SK-N-SH (cell line): Measurements from ENCODE around the gene IGF2BP3. TPM values are rescaled to one million over a fixed set of nuclear protein-coding genes. Genes with fewer than 3 reads are reported as not detected.

Experiments
- CTCF ChIA-PET: fragments of 300-600, 350-600 bp; formaldehyde crosslinking; extraction: SDS; loops from one replicate; lab custom pipeline; 2021; lab: Yijun Ruan, JAX
- POLR2A ChIA-PET: fragments of 350-600 bp; sonication (Branson Sonifier 250); formaldehyde crosslinking; extraction: SDS; loops from one replicate; lab custom pipeline; 2020; ENCODE audit warnings: antibody characterized with exemption, inconsistent platforms; lab: Yijun Ruan, JAX
- DNase-seq: peaks from one replicate; pipeline ENCODE4 v3.0.0; 2012
- H2AFZ ChIP-seq: fragments of 200-600 bp; sonication (generic); 2 replicates; pipeline ENCODE4 v1.8.1; 2016; ENCODE audit warnings: antibody characterized with exemption, mild to moderate bottlenecking, low read depth
- H3F3A ChIP-seq: fragments of 200-600 bp; sonication (generic); replicated peaks from 2 replicates; pipeline ENCODE3; 2016; ENCODE audit warnings: antibody characterized with exemption, mild to moderate bottlenecking; ENCODE audit not compliant: insufficient read depth
- H3K27ac ChIP-seq, 2 experiments: fragments of 200-500 bp in 1 of 2; fragments of 200-600 bp in 1 of 2; sonication (Bioruptor generic) in 1 of 2; sonication (generic), shearing (Covaris generic) in 1 of 2; 2 replicates each; pipeline versions ENCODE4 v1.5.1 to v1.6.1; 2014 to 2016; ENCODE audit warnings: low read depth in 2 of 2, inconsistent platforms in 1 of 2, low read length in 1 of 2, mild to moderate bottlenecking in 1 of 2, mixed read lengths in 1 of 2
- H3K27me3 ChIP-seq: fragments of 200-600 bp; sonication (generic), shearing (Covaris generic); 2 replicates; pipeline ENCODE4 v1.6.1; 2016; ENCODE audit warnings: mixed run types; ENCODE audit not compliant: insufficient read depth
- H3K36me3 ChIP-seq, 2 experiments: fragments of 200-500 bp in 1 of 2; fragments of 200-600 bp in 1 of 2; sonication (Bioruptor generic) in 1 of 2; sonication (generic) in 1 of 2; replicated peaks in 1 of 2; 2 replicates each; pipeline versions ENCODE3 to v1.5.1; 2014 to 2016; ENCODE audit warnings: low read length in 1 of 2, mild to moderate bottlenecking in 1 of 2; ENCODE audit not compliant: insufficient read depth in 2 of 2, control insufficient read depth in 1 of 2
- H3K4me1 ChIP-seq, 2 experiments: fragments of 200-500 bp in 1 of 2; fragments of 200-600 bp in 1 of 2; sonication (Bioruptor generic) in 1 of 2; sonication (generic), shearing (Covaris generic) in 1 of 2; 2 replicates each; pipeline versions ENCODE4 v1.5.1 to v1.6.1; 2014 to 2016; ENCODE audit warnings: low read depth in 1 of 2, low read length in 1 of 2, mixed run types in 1 of 2; ENCODE audit not compliant: insufficient read depth in 2 of 2, control insufficient read depth in 1 of 2
- H3K4me2 ChIP-seq: fragments of 200-600 bp; sonication (generic), shearing (Covaris generic); 2 replicates; pipeline ENCODE4 v1.6.1; 2017; ENCODE audit warnings: mixed run types
- H3K4me3 ChIP-seq, 2 experiments: fragments of 200-500 bp in 1 of 2; fragments of 200-600 bp in 1 of 2; sonication (Bioruptor generic) in 1 of 2; sonication (generic), shearing (Covaris generic) in 1 of 2; 2 replicates each; pipeline versions ENCODE4 v1.5.1 to v1.8.1; 2014 to 2016; ENCODE audit warnings: low read depth in 2 of 2, inconsistent platforms in 1 of 2, low read length in 1 of 2, mild to moderate bottlenecking in 1 of 2, mixed read lengths in 1 of 2, moderate library complexity in 1 of 2
- H3K79me2 ChIP-seq: fragments of 200-600 bp; sonication (generic); 2 replicates; pipeline ENCODE4 v1.8.1; 2017; ENCODE audit warnings: mild to moderate bottlenecking; ENCODE audit not compliant: insufficient read depth
- H3K9ac ChIP-seq: fragments of 200-600 bp; sonication (generic); 2 replicates; pipeline ENCODE4 v1.6.1; 2017; ENCODE audit warnings: mixed run types
- H3K9me2 ChIP-seq: fragments of 200-600 bp; sonication (generic); 2 replicates; pipeline ENCODE4 v1.6.1; 2017; ENCODE audit warnings: mixed run types
- H3K9me3 ChIP-seq: fragments of 200-600 bp; sonication (generic); 2 replicates; pipeline ENCODE4 v1.6.1; 2017; ENCODE audit warnings: mixed run types, mild to moderate bottlenecking, moderate library complexity
- H4K20me1 ChIP-seq: fragments of 200-600 bp; sonication (generic); 2 replicates; pipeline ENCODE4 v1.6.1; 2017; ENCODE audit warnings: mild to moderate bottlenecking, mixed run types; ENCODE audit not compliant: insufficient read depth
- CTCF ChIP-seq: fragments of 200-600 bp; sonication (generic); IDR thresholded peaks from 2 replicates; pipeline ENCODE4 v1.6.1; 2017; ENCODE audit warnings: antibody characterized with exemption, mild to moderate bottlenecking, moderate library complexity
- EZH2phosphoT487 ChIP-seq: fragments of 200-600 bp; sonication (generic); IDR thresholded peaks from 2 replicates; pipeline ENCODE4 v1.6.1; 2017; ENCODE audit warnings: low read depth, mixed run types, mild to moderate bottlenecking, antibody characterized with exemption, moderate library complexity, borderline replicate concordance
- FOSL2 ChIP-seq: IDR thresholded peaks from 2 replicates; pipeline ENCODE4 v1.4.0; 2012; ENCODE audit warnings: low read depth, mild to moderate bottlenecking, moderate library complexity, borderline replicate concordance
- FOXM1 ChIP-seq: IDR thresholded peaks from 2 replicates; pipeline ENCODE4 v1.4.0; 2012; ENCODE audit warnings: low read depth, mild to moderate bottlenecking
- IRF3 ChIP-seq: fragments of 150-350 bp; IDR thresholded peaks from 2 replicates; pipeline ENCODE4 v1.6.1; 2016; ENCODE audit warnings: mild to moderate bottlenecking, low read depth, low read length
- MAX ChIP-seq: IDR thresholded peaks from 2 replicates; pipeline ENCODE4 v1.4.0; 2012; ENCODE audit warnings: low read depth
- MEF2A ChIP-seq: IDR thresholded peaks from 2 replicates; pipeline ENCODE4 v1.4.0; 2012; ENCODE audit warnings: low read depth, borderline replicate concordance
- NFIC ChIP-seq: IDR thresholded peaks from 2 replicates; pipeline ENCODE4 v1.4.0; 2012; ENCODE audit warnings: borderline replicate concordance
- NRF1 ChIP-seq: IDR thresholded peaks from 2 replicates; pipeline ENCODE4 v1.6.1; 2012; ENCODE audit warnings: low read depth, mild to moderate bottlenecking, low read length
- POLR2AphosphoS5 ChIP-seq: IDR thresholded peaks from 2 replicates; pipeline ENCODE4 v1.6.1; 2012; ENCODE audit warnings: low read depth, low read length
- RXRA ChIP-seq: IDR thresholded peaks from 2 replicates; pipeline ENCODE4 v1.4.0; 2012; ENCODE audit warnings: low read depth, mild to moderate bottlenecking, borderline replicate concordance
- SIN3A ChIP-seq: IDR thresholded peaks from 2 replicates; pipeline ENCODE4 v1.6.1; 2012; ENCODE audit warnings: low read depth, mild to moderate bottlenecking, low read length, moderate library complexity, borderline replicate concordance
- TEAD4 ChIP-seq: IDR thresholded peaks from 2 replicates; pipeline ENCODE4 v1.4.0; 2012; ENCODE audit warnings: mild to moderate bottlenecking, borderline replicate concordance; ENCODE audit not compliant: insufficient read depth
- USF2 ChIP-seq: fragments of 150-350 bp; IDR thresholded peaks from 2 replicates; pipeline ENCODE4 v1.6.1; 2017; ENCODE audit warnings: antibody characterized with exemption, low read length, low read depth, borderline replicate concordance
- WGBS: methylation state at CpG from one replicate; pipeline ENCODE4 v1.1.6; 2017; ENCODE audit warnings: low lambda C conversion rate; 5-methylcytosine and 5-hydroxymethylcytosine counted together
- polyA plus RNA-seq, 3 experiments: library from polyadenylated mRNA; depleted of rRNA; stranded (reverse); fragments of >200 nt; gene quantifications; 2 replicates each; pipeline ENCODE4 v1.2.3, GENCODE V29; 2012

The IGF2BP3 gene
- polyA plus RNA-seq, 1 of the 3 experiments (the other 2 are of a cell fraction) = 34.4 TPM

- TF ChIP-seq IRF3 (no peak), POLR2AphosphoS5 (no peak), SIN3A (no peak)
Observed at GRCh38 chr7:23267357-23267756, 202.9 kb downstream of the IGF2BP3 start (continued).

GRCh38 chr7:23266918-23267317 is 203.4 kb downstream of the IGF2BP3 start:
- ChIA-PET POLR2A (no interaction called here), CTCF (interaction anchor here (1.4 to 23.9 kb wide), 3 partner anchors 11 to 280 kb away, joined by 4 to 359 read pairs (median 107); partner anchors contain the start of gene NUP42)
- H2AFZ ChIP-seq = no peak overlapping the region
- no peaks in the 10 kb centered on the region for H3K9me2 ChIP-seq
- no peak overlapping the region for H3K9ac ChIP-seq
- H3K4me3 ChIP-seq = no peak overlapping the region
- no peaks in the 10 kb centered on the region for H3K36me3 ChIP-seq
- peaks cover 5% of the 10 kb centered on the region for H3F3A ChIP-seq
- H3K27me3 ChIP-seq = no peaks in the 10 kb centered on the region
- no peaks in the 10 kb centered on the region for H4K20me1 ChIP-seq
- no peak overlapping the region for H3K4me2 ChIP-seq
- DNase-seq = no peak
- 67% methylated on average over 2 of the region's 2 CpGs for WGBS
- H3K9me3 ChIP-seq = no peaks in the 10 kb centered on the region
- H3K79me2 ChIP-seq = no peaks in the 10 kb centered on the region
- no peaks in the 10 kb centered on the region; a peak in 1 of 4 replicates for H3K4me1 ChIP-seq
- no peak for TF ChIP-seq RXRA
- no peak for TF ChIP-seq MEF2A
- TF ChIP-seq FOSL2 = no peak
- H3K27ac ChIP-seq = no peak overlapping the region

- WGBS = 81% methylated on average over 7 of the region's 7 CpGs
- Histone ChIP-seq H3K4me1 (no peaks in the 10 kb centered on the region; a peak in 1 of 4 replicates), H3K27ac (no peak overlapping the region), H3K4me3 (no peak overlapping the region), H2AFZ (no peak overlapping the region), H3K9ac (no peak overlapping the region), H3K9me2 (no peaks in the 10 kb centered on the region), H3K79me2 (no peaks in the 10 kb centered on the region), H3F3A (peaks cover 5% of the 10 kb centered on the region), H3K27me3 (no peaks in the 10 kb centered on the region), H4K20me1 (no peaks in the 10 kb centered on the region), H3K36me3 (no peaks in the 10 kb centered on the region), H3K4me2 (no peak overlapping the region), H3K9me3 (no peaks in the 10 kb centered on the region)
- POLR2A ChIA-PET = no interaction called here
- no peak for DNase-seq
- CTCF ChIA-PET = interaction anchor here (0.8 to 23.9 kb wide), 9 partner anchors 13 to 447 kb away, joined by 3 to 359 read pairs (median 3); partner anchors contain the start of gene NUP42
- TF ChIP-seq USF2 (no peak), RXRA (no peak), FOXM1 (no peak), TEAD4 (no peak), NRF1 (no peak), EZH2phosphoT487 (no peak), MAX (no peak), NFIC (no peak), CTCF (no peak)
Observed at GRCh38 chr7:23264916-23265458, 205.3 kb downstream of the IGF2BP3 start.
